T-cell (primary cell): ENCODE results near the gene CABP1. TPM values are rescaled to one million over a fixed set of nuclear protein-coding genes. Genes with fewer than 3 reads are reported as not detected.

Experiments
- ATAC-seq, 4 experiments: fragments of 200-7000 bp in 3 of 4; fragments of 150-1000 bp in 1 of 4; cut with Tn5 transposase; replicated peaks in 1 of 4; 1 replicate in 3 of 4; 2 replicates in 1 of 4; pipeline ENCODE4 v1.10.0; 2021; ENCODE audit warnings: moderate library complexity in 3 of 4, mild to moderate bottlenecking in 2 of 4, moderate number of reproducible peaks in 1 of 4
- CTCF ChIA-PET, 2 donors: fragments of 300-600 bp; sonication (Branson Sonifier 250); formaldehyde crosslinking; loops; one replicate each; lab custom pipeline; 2022; ENCODE audit warnings: antibody characterized with exemption in 2 of 2; lab: Charles Lee
- POLR2A ChIA-PET, 2 donors: fragments of 300-600 bp; sonication (Branson Sonifier 250); formaldehyde crosslinking; loops; one replicate each; lab custom pipeline; 2022; ENCODE audit warnings: antibody characterized with exemption in 2 of 2; lab: Charles Lee
- DNase-seq, 35 experiments: peaks; one replicate each; pipeline versions ENCODE4 v3.0.0 to v3.0.0-alpha.2; 2013 to 2023
- H3K27ac ChIP-seq: one replicate; pipeline ENCODE4 v1.5.1; 2013; ENCODE audit warnings: low read length
- H3K27me3 ChIP-seq, 2 experiments: replicated peaks in 1 of 2; 1 replicate in 1 of 2; 2 replicates in 1 of 2; pipeline versions ENCODE4 v1.6.1 to v1.7.0; 2013; ENCODE audit warnings: low read length in 1 of 2, mixed read lengths in 1 of 2; ENCODE audit not compliant: control insufficient read depth in 2 of 2, insufficient read depth in 2 of 2; ENCODE audit errors: extremely low read depth in 1 of 2
- H3K36me3 ChIP-seq, 2 donors: 1 replicate in 1 of 2; 2 replicates in 1 of 2; pipeline versions ENCODE4 v1.6.1 to v1.7.0; 2013; ENCODE audit warnings: low read length in 1 of 2; ENCODE audit not compliant: control insufficient read depth in 2 of 2, insufficient read depth in 1 of 2; ENCODE audit errors: extremely low read depth in 1 of 2
- H3K4me1 ChIP-seq, 2 experiments: 1 replicate in 1 of 2; 2 replicates in 1 of 2; pipeline versions ENCODE4 v1.6.1 to v1.7.0; 2013; ENCODE audit warnings: low read length in 2 of 2, mixed read lengths in 1 of 2; ENCODE audit not compliant: insufficient read depth in 2 of 2, control insufficient read depth in 1 of 2; ENCODE audit errors: extremely low read depth in 1 of 2
- H3K4me3 ChIP-seq, 2 donors: 1 replicate in 1 of 2; 2 replicates in 1 of 2; pipeline versions ENCODE4 v1.5.1 to v1.7.0; 2013; ENCODE audit warnings: mild to moderate bottlenecking in 2 of 2, low read length in 1 of 2, moderate library complexity in 1 of 2; ENCODE audit not compliant: control insufficient read depth in 1 of 2; ENCODE audit errors: extremely low read depth in 1 of 2
- H3K9me3 ChIP-seq: 2 replicates; pipeline ENCODE4 v1.7.0; 2013
- H3K27ac Mint-ChIP-seq, 2 donors: one replicate each; pipeline ENCODE4 v1.8.0; 2020 to 2021; ENCODE audit warnings: mild to moderate bottlenecking in 2 of 2, mixed read lengths in 2 of 2
- H3K27me3 Mint-ChIP-seq, 2 donors: one replicate each; pipeline ENCODE4 v1.8.0; 2021 to 2022; ENCODE audit warnings: mixed read lengths in 2 of 2
- H3K36me3 Mint-ChIP-seq: one replicate; pipeline ENCODE4 v1.8.0; 2021; ENCODE audit warnings: mixed read lengths
- H3K4me1 Mint-ChIP-seq, 3 donors: one replicate each; pipeline ENCODE4 v1.8.0; 2020 to 2022; ENCODE audit warnings: mixed read lengths in 3 of 3, mild to moderate bottlenecking in 1 of 3
- H3K4me3 Mint-ChIP-seq, 3 donors: one replicate each; pipeline ENCODE4 v1.8.0; 2020 to 2022; ENCODE audit warnings: mild to moderate bottlenecking in 3 of 3, mixed read lengths in 3 of 3, moderate library complexity in 3 of 3
- H3K9me3 Mint-ChIP-seq, 3 donors: one replicate each; pipeline ENCODE4 v1.8.0; 2020 to 2022; ENCODE audit warnings: mixed read lengths in 3 of 3
- WGBS: methylation state at CpG from one replicate; pipeline ENCODE4 v1.1.5; 2013; ENCODE audit warnings: missing lambda C conversion rate; ENCODE audit not compliant: insufficient coverage; 5-methylcytosine and 5-hydroxymethylcytosine counted together
- total RNA-seq, 35 experiments: library from RNA in 6 of 35; stranded (reverse) in 6 of 35; fragments of 120-200 nt in 1 of 35; gene quantifications; one replicate each; pipeline versions ENCODE4 v1.2.1 to v1.2.4 and lab custom pipeline; 2013 to 2026

Gene CABP1
- total RNA-seq, 5 donors from 2014 or later (not counting 1 experiment from before 2014, with no cell fraction given): not detected

DNA sequence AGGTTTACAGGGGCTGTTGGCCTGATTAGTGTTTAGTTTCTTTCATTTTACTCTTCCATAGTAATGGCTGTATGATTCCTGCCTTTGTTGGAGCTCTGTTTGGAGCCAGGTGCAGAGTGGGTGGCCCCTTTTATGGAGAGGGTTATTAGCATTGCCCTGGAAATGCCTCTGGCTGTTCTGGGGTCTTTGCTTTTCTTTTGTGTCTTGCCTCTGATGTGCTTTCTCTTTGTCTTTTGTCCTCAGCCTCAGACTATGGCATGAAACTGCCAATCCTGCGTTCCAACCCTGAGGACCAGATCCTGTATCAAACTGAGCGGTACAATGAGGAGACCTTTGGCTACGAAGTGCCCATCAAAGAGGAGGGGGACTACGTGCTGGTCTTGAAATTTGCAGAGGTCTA is 53.4 kb downstream of the CABP1 start:
- ChIA-PET POLR2A (no interaction called here), CTCF (no interaction called here)
- Mint-ChIP-seq H3K4me3 (no peak overlapping the region), H3K27me3 (no peaks in the 10 kb centered on the region), H3K4me1 (peaks cover 35 to 44% (median 44%) of the 10 kb centered on the region in 3 donors), H3K9me3 (no peaks in the 10 kb centered on the region), H3K36me3 (peaks cover 47% of the 10 kb centered on the region), H3K27ac (no peak overlapping the region)
- ATAC-seq: no peak
- no peak for DNase-seq
- Histone ChIP-seq H3K27ac (no peak overlapping the region), H3K9me3 (no peaks in the 10 kb centered on the region), H3K4me3 (no peak overlapping the region), H3K27me3 (no peaks in the 10 kb centered on the region), H3K36me3 (peaks cover 7 to 55% of the 10 kb centered on the region in 2 donors), H3K4me1 (peaks cover 14 to 21% of the 10 kb centered on the region in 2 experiments)
- 100% methylated on average over 4 of the region's 4 CpGs for WGBS

DNA sequence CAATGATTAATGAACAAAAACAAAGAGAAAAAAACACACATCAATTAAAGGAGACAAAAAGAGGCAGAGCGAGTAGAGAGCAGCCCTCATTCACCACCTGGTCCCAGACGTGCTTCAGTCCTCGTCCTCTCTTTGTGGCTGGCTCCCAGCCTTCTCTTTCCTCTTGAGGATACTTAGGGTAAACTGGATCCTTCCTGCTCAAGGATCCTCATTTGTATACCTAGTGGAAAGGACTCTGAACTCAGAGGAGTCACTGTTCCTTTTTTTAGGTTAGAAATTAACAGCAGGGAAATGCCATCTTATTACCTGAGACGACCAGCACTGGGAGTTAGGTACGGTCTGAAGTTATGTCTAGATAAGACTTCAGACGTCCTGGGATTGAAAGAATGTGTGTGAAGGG is 56.2 kb downstream of the CABP1 start:
- peaks cover 70% of the 10 kb centered on the region for H3K36me3 Mint-ChIP-seq
- Histone ChIP-seq H3K9me3 (no peaks in the 10 kb centered on the region), H3K27me3 (no peaks in the 10 kb centered on the region), H3K36me3 (peaks cover 7 to 78% of the 10 kb centered on the region in 2 donors), H3K27ac (no peak overlapping the region), H3K4me1 (peaks cover 7 to 8% of the 10 kb centered on the region in 2 experiments), H3K4me3 (no peak overlapping the region)
- no peak overlapping the region for H3K27ac Mint-ChIP-seq
- 95% methylated on average over 3 of the region's 6 CpGs for WGBS
- ChIA-PET CTCF (no interaction called here), POLR2A (no interaction called here)
- H3K9me3 Mint-ChIP-seq: no peaks in the 10 kb centered on the region
- H3K27me3 Mint-ChIP-seq: no peaks in the 10 kb centered on the region
- no peak overlapping the region for H3K4me3 Mint-ChIP-seq
- ATAC-seq: no peak
- H3K4me1 Mint-ChIP-seq: peaks cover 17 to 20% (median 18%) of the 10 kb centered on the region in 3 donors
- no peak for DNase-seq

DNA sequence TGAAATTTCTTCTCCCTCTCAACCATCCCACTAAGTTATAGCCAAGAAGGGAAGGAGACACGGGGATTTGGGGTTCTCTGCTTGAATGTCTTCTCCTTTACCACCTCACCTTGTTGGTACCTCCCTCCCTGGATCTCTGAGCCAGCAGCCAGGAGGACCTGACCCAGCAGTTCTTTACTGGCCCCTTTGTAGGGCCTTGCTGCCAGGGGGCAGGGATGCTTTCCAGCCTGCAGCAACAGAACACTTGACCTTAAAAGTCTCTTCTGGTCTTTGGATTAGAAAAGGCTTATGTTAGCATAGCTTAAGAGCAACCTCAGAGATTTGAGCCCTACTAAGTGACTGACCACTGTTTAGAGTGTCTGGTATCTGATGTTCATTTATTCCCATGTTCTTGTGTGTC is 56.9 kb downstream of the CABP1 start:
- Histone ChIP-seq H3K36me3 (peaks cover 10 to 83% of the 10 kb centered on the region in 2 donors), H3K4me3 (no peak overlapping the region), H3K27ac (no peak overlapping the region), H3K27me3 (no peaks in the 10 kb centered on the region), H3K4me1 (peaks cover 3 to 7% of the 10 kb centered on the region in 2 experiments), H3K9me3 (no peaks in the 10 kb centered on the region)
- ATAC-seq: no peak
- H3K4me3 Mint-ChIP-seq: no peak overlapping the region
- no peak overlapping the region for H3K27ac Mint-ChIP-seq
- peaks cover 11 to 15% (median 12%) of the 10 kb centered on the region in 3 donors for H3K4me1 Mint-ChIP-seq
- ChIA-PET POLR2A (interaction anchor here in 1 of 2 donors (0.6 kb wide), 1 partner anchor 497 kb away, joined by 4 read pairs; no protein-coding TSS in a partner anchor), CTCF (no interaction called here)
- peaks cover 73% of the 10 kb centered on the region for H3K36me3 Mint-ChIP-seq
- no peaks in the 10 kb centered on the region for H3K27me3 Mint-ChIP-seq
- no peaks in the 10 kb centered on the region for H3K9me3 Mint-ChIP-seq
- WGBS: no CpG with 5 or more reads among the region's 1 CpG
- no peak for DNase-seq

DNA sequence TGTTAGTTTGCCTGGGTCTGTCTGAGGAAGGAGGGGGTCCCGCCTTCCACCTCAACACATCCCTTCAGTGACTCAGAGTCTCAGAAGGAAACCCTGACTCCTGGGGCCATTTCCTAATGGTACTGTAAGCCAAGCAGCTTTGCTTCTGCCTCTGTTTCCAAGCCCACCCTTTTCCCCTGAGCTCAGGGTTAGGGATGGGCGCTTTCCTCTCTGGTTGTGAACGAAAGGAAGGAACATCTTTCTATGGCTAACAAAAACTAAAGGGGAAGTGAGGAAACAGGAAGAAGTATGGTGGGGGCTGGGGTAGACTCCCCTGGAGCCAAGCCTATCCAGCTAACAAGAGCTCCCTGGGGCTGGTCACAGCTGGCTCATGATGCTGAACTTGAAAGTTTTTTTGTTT is 58.2 kb downstream of the CABP1 start:
- no peak for ATAC-seq
- Mint-ChIP-seq H3K27me3 (no peaks in the 10 kb centered on the region), H3K36me3 (peaks cover 76% of the 10 kb centered on the region), H3K4me1 (peaks cover 0 to 4% (median 3%) of the 10 kb centered on the region in 3 donors), H3K4me3 (no peak overlapping the region), H3K9me3 (no peaks in the 10 kb centered on the region), H3K27ac (no peak overlapping the region)
- ChIA-PET POLR2A (interaction anchor here in 1 of 2 donors (0.5 kb wide), 1 partner anchor 497 kb away, joined by 3 read pairs; no protein-coding TSS in a partner anchor), CTCF (no interaction called here)
- Histone ChIP-seq H3K4me3 (no peak overlapping the region), H3K36me3 (peaks cover 10 to 82% of the 10 kb centered on the region in 2 donors), H3K27me3 (no peaks in the 10 kb centered on the region), H3K4me1 (no peaks in the 10 kb centered on the region), H3K27ac (no peak overlapping the region), H3K9me3 (no peaks in the 10 kb centered on the region)
- DNase-seq: no peak
- no CpG with 5 or more reads among the region's 3 CpGs for WGBS

DNA sequence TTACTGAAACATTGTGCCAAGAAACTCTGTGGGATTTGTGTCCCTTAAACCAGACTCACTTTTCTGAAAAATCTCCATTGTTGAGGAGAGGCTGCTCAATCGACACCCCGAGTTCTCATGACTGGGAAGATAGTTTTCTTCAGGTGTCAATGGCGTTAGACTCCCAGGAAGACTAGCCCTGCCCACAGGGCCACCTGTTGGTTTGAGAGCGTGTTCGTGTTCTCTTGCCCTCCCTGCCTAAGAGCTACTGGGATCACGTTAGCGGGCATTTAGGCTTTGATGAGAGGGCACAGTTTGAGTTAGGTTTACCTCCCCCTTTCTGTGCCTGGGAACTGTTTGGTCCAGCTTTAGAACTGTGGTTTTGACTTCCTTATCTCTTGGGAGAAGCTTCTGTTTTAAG is 59.1 kb downstream of the CABP1 start:
- Mint-ChIP-seq H3K4me3 (no peak overlapping the region), H3K27me3 (no peaks in the 10 kb centered on the region), H3K36me3 (peaks cover 70% of the 10 kb centered on the region), H3K9me3 (no peaks in the 10 kb centered on the region), H3K27ac (no peak overlapping the region), H3K4me1 (no peaks in the 10 kb centered on the region)
- no peak for DNase-seq
- peaks cover 6 to 77% of the 10 kb centered on the region in 2 donors for H3K36me3 ChIP-seq
- POLR2A ChIA-PET: interaction anchor here in 1 of 2 donors (0.5 kb wide), 1 partner anchor 806 kb away, joined by 3 read pairs; no protein-coding TSS in a partner anchor
- ATAC-seq: no peak
- H3K9me3 ChIP-seq: no peaks in the 10 kb centered on the region
- no peak overlapping the region for H3K4me3 ChIP-seq
- no peak overlapping the region for H3K27ac ChIP-seq
- 87% methylated on average over 5 of the region's 7 CpGs for WGBS
- H3K4me1 ChIP-seq: no peaks in the 10 kb centered on the region
- H3K27me3 ChIP-seq: no peaks in the 10 kb centered on the region
- CTCF ChIA-PET: interaction anchor here in 1 of 2 donors (0.5 to 0.6 kb wide), 2 partner anchors 180 to 188 kb away, joined by 3 to 4 read pairs; no protein-coding TSS in a partner anchor

DNA sequence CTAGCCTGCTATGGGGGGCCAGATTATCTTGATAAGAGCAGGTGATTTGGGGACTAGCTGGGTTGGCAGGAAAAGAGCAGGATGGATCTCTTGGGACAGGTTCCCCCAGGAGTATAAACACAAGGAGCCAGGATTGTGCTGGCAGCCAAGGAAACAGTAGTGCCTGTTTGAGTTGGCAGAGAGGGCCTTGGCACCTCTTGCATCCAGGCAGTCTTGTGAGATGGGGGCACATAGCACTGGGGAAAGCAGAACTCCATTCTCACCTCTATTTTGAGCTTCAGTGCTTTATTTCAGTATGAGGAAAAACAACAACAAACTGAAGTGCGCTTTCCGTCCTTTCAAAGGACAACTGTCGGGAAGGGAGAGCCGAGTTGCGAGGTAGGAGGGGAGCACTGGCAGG is 60.5 kb downstream of the CABP1 start:
- H3K27ac ChIP-seq: no peak overlapping the region
- CTCF ChIA-PET: no interaction called here
- H3K4me1 Mint-ChIP-seq: no peaks in the 10 kb centered on the region
- H3K27me3 ChIP-seq: no peaks in the 10 kb centered on the region
- no peak overlapping the region for H3K27ac Mint-ChIP-seq
- peaks cover 56% of the 10 kb centered on the region for H3K36me3 Mint-ChIP-seq
- no peaks in the 10 kb centered on the region for H3K27me3 Mint-ChIP-seq
- no peak overlapping the region for H3K4me3 Mint-ChIP-seq
- H3K4me1 ChIP-seq: no peaks in the 10 kb centered on the region
- no peak for ATAC-seq
- H3K36me3 ChIP-seq: peaks cover 3 to 64% of the 10 kb centered on the region in 2 donors
- WGBS: no CpG with 5 or more reads among the region's 5 CpGs
- H3K9me3 ChIP-seq: no peaks in the 10 kb centered on the region
- no peak for DNase-seq
- no peak overlapping the region for H3K4me3 ChIP-seq
- no peaks in the 10 kb centered on the region for H3K9me3 Mint-ChIP-seq
- POLR2A ChIA-PET: interaction anchor here in 1 of 2 donors (0.5 kb wide), 1 partner anchor 463 kb away, joined by 4 read pairs; no protein-coding TSS in a partner anchor
